HUES64 (cell line): ENCODE results near the gene ZNF134.

Experiments
- H3K27ac ChIP-seq: 2 replicates; pipeline ENCODE4 v1.7.0; 2013; ENCODE audit warnings: low read depth, low read length, inconsistent platforms
- H3K27me3 ChIP-seq: 2 replicates; pipeline ENCODE4 v1.6.1; 2013; ENCODE audit warnings: mild to moderate bottlenecking, low read length; ENCODE audit not compliant: insufficient read depth
- H3K36me3 ChIP-seq: 2 replicates; pipeline ENCODE4 v1.6.1; 2013; ENCODE audit warnings: mild to moderate bottlenecking, low read length; ENCODE audit not compliant: insufficient read depth
- H3K4me1 ChIP-seq: 2 replicates; pipeline ENCODE4 v1.6.1; 2013; ENCODE audit warnings: mild to moderate bottlenecking, low read length, moderate library complexity; ENCODE audit not compliant: insufficient read depth
- H3K4me3 ChIP-seq: 2 replicates; pipeline ENCODE4 v1.5.1; 2013; ENCODE audit warnings: mild to moderate bottlenecking, low read length, moderate library complexity
- H3K9ac ChIP-seq: 2 replicates; pipeline ENCODE4 v1.6.1; 2013; ENCODE audit warnings: mild to moderate bottlenecking, low read depth, low read length
- H3K9me3 ChIP-seq: 2 replicates; pipeline ENCODE4 v1.6.1; 2013; ENCODE audit warnings: low read depth, low read length; ENCODE audit not compliant: insufficient read depth
- WGBS: fragments of 150-250, 120-280 bp; methylation state at CpG from one replicate; pipeline ENCODE4 v1.1.7; 2013; ENCODE audit warnings: missing lambda C conversion rate; 5-methylcytosine and 5-hydroxymethylcytosine counted together

The ZNF134 gene

DNA sequence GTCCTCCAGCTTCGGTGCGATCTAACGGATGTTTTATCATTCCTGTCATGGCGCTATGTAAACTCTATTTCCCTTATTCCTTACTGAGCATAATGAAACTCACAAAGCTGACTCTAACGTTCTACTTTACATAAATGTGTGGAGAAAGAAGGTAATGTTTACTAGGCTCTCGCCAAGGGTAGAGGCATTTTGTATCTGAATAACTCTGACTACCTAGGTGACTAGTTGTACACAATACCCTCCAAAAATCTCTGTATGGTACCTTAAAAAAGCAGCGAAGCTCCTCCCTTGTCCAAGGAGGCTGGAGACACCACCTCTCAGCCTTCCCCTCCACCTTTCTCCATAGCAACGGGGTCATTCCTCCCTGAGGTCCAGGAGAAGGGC lies 14.7 kb upstream of the ZNF134 start:
- Histone ChIP-seq H3K9ac (no peak overlapping the region), H3K36me3 (peaks cover 6% of the 10 kb centered on the region; the same call in 1 of the 2 replicates), H3K27ac (no peak overlapping the region), H3K9me3 (no peaks in the 10 kb centered on the region), H3K4me3 (peak overlapping the region; percentile 79), H3K4me1 (no peaks in the 10 kb centered on the region; the same call in 1 of the 2 replicates), H3K27me3 (no peaks in the 10 kb centered on the region; the same call in 1 of the 2 replicates)
- WGBS, result 66% methylated on average over 6 of the region's 8 CpGs

DNA sequence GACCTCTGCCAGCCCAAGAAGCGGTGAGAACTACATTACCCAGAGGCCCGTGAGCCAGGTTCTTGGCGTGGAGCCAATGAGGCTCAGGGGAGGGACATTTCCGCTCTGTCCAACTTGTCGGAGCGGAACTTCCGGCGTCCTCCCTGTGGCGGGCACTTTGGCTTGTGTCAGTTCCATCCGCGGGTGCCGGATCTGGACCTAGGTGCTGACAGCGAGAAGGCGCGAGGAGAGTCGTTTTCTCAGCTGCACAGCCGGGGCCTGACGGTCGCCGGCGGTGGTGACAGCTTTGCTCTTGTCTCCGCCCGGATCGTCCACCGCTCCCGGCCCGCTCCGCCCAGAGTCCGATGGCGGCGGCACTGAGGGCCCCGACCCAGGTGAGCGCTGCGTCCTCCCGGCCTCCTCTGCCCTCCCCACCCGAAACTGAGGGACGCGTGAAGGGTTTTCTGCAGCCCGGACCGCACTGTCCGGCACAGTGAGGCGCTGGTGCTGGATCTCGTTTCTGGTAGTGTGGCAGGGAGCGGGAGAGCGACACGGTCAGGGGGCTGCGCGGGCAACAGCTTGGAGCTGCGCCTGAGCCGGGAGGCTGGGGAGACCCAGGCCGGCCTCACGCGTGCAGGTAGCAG lies 14.2 kb upstream of the ZNF134 start, which contains the start of gene ZNF530:
TSS of gene ZNF530 (plus strand) at position 125 of the 623 bp plus-strand sequence. CDS start 4,461 bp downstream, outside the sequence.
- no peak within 1 kb of the TSS for H3K27ac ChIP-seq
- H3K4me3 ChIP-seq, result peak within 1 kb of the TSS; percentile 79
- H3K4me1 ChIP-seq, result no peaks in the 10 kb centered on the region; the same call in 1 of the 2 replicates
- H3K9me3 ChIP-seq, result no peaks in the 10 kb centered on the region
- H3K27me3 ChIP-seq, result no peaks in the 10 kb centered on the region; the same call in 1 of the 2 replicates
- WGBS, result under 1% methylated on average over 53 of the region's 53 CpGs
- H3K9ac ChIP-seq, result peak within 1 kb of the TSS; percentile 67
- peaks cover 9% of the 10 kb centered on the region for H3K36me3 ChIP-seq

DNA sequence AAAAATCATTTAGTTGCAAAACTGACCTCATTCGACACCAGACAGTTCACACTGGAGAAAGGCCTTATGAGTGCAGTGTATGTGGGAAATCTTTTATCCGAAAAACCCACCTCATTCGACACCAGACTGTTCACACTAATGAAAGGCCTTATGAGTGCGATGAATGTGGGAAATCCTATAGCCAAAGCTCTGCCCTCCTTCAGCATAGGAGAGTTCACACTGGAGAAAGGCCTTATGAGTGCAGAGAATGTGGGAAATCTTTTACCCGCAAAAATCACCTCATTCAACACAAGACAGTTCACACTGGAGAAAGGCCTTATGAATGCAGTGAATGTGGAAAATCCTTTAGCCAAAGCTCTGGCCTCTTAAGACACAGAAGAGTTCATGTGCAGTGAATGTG lies 7.1 kb upstream of the ZNF134 start:
- no peaks in the 10 kb centered on the region; the same call in 1 of the 2 replicates for H3K9me3 ChIP-seq
- no peak overlapping the region for H3K27ac ChIP-seq
- peaks cover 38% of the 10 kb centered on the region for H3K36me3 ChIP-seq
- no peak overlapping the region for H3K4me3 ChIP-seq
- no peaks in the 10 kb centered on the region for H3K4me1 ChIP-seq
- no peak overlapping the region for H3K9ac ChIP-seq
- WGBS, result 93% methylated on average over 3 of the region's 5 CpGs
- H3K27me3 ChIP-seq, result no peaks in the 10 kb centered on the region

DNA sequence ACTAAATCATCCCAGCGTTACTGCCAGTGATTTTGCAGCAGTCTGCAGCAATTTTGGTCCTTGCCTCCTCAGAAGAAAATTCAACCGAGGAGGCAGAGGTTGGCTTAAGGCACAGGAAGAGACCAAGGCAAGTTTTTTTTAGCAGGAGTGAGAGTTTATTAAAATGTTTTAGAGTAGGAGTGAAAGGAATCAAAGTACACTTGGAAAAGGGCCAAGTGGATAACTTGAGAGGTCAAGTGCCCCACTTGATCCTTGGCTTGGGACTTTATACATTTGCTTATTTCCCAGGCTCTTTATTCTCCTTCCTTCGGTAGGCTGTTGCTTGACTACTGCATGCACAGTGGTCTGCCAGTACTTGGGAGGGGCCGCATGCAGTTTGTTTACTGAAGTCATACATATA lies 2.9 kb upstream of the ZNF134 start:
- Histone ChIP-seq H3K27me3 (no peaks in the 10 kb centered on the region), H3K9me3 (peaks cover 18% of the 10 kb centered on the region), H3K36me3 (peaks cover 28% of the 10 kb centered on the region), H3K4me3 (no peak overlapping the region), H3K27ac (no peak overlapping the region), H3K9ac (no peak overlapping the region), H3K4me1 (no peaks in the 10 kb centered on the region)
- 94% methylated on average over 4 of the region's 4 CpGs for WGBS

DNA sequence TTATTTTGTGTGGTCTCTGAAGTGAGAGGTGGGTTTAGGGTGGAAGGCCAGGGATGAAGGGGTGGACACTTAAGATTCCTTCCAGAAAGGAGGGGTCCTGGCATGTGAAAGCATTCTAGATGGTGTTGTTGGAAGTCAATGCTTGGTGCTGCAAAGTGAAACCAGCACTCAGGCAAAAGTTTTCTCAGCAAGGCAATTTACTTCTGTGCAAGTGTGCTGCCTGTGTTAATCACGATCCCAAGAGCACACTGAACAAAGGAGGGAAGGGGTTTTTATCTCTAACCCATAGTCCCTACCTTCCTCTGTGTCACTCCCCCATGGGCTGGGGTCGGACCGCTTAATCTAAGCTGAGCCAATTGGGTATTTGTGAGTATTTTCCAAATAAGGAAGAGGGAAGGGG lies 1.3 kb downstream of the ZNF134 start:
- Histone ChIP-seq H3K9me3 (peaks cover 61% of the 10 kb centered on the region), H3K4me3 (peak overlapping the region; percentile 98), H3K36me3 (peaks cover 54% of the 10 kb centered on the region), H3K27ac (no peak overlapping the region), H3K9ac (no peak overlapping the region), H3K27me3 (no peaks in the 10 kb centered on the region), H3K4me1 (no peaks in the 10 kb centered on the region)
- WGBS, result 94% methylated on average over 3 of the region's 3 CpGs

DNA sequence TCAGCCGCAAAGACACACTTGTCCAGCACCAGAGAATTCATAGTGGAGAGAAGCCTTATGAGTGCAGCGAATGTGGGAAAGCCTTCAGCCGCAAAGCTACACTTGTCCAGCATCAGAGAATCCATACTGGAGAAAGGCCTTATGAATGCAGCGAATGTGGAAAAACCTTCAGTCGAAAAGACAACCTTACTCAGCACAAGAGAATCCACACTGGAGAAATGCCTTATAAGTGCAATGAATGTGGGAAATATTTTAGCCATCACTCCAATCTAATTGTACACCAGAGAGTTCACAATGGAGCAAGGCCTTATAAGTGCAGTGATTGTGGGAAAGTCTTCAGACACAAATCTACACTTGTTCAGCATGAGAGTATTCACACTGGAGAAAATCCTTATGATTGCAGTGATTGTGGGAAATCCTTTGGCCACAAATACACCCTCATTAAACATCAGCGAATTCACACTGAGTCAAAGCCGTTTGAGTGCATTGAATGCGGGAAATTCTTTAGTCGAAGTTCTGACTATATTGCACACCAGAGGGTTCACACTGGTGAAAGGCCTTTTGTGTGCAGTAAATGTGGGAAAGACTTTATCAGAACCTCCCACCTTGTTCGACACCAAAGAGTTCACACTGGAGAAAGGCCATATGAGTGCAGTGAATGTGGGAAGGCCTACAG lies 6.8 kb downstream of the ZNF134 start:
- no peak overlapping the region for H3K27ac ChIP-seq
- no peaks in the 10 kb centered on the region for H3K4me1 ChIP-seq
- peaks cover 92% of the 10 kb centered on the region for H3K36me3 ChIP-seq
- peaks cover 89% of the 10 kb centered on the region for H3K9me3 ChIP-seq
- no peaks in the 10 kb centered on the region for H3K27me3 ChIP-seq
- peak overlapping the region; percentile 20 for H3K4me3 ChIP-seq
- H3K9ac ChIP-seq, result no peak overlapping the region
- WGBS, result 98% methylated on average over 10 of the region's 10 CpGs

DNA sequence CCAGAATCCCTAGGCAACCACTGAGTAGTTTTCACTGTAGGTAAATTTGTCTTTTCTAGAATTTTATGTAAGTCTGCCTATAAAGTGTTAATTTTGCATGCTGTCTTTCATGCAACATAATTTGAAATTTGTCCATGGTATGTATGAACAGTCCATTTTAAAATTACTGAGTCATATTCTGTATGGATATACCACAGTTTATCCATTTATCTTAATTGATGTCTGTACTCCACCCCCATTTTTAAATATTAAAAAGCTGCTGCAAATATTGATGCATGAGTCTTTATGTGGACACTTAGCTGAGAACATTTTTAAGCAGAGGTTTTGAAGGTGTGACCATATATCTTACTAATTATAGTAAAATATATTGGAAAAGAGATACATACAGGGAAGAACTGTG lies 9.0 kb downstream of the ZNF134 start:
- H3K9ac ChIP-seq, result no peak overlapping the region
- no peak overlapping the region for H3K27ac ChIP-seq
- H3K9me3 ChIP-seq, result peaks cover 66% of the 10 kb centered on the region
- peaks cover 69% of the 10 kb centered on the region for H3K36me3 ChIP-seq
- no peaks in the 10 kb centered on the region for H3K4me1 ChIP-seq
- H3K4me3 ChIP-seq, result no peak overlapping the region
- H3K27me3 ChIP-seq, result no peaks in the 10 kb centered on the region

DNA sequence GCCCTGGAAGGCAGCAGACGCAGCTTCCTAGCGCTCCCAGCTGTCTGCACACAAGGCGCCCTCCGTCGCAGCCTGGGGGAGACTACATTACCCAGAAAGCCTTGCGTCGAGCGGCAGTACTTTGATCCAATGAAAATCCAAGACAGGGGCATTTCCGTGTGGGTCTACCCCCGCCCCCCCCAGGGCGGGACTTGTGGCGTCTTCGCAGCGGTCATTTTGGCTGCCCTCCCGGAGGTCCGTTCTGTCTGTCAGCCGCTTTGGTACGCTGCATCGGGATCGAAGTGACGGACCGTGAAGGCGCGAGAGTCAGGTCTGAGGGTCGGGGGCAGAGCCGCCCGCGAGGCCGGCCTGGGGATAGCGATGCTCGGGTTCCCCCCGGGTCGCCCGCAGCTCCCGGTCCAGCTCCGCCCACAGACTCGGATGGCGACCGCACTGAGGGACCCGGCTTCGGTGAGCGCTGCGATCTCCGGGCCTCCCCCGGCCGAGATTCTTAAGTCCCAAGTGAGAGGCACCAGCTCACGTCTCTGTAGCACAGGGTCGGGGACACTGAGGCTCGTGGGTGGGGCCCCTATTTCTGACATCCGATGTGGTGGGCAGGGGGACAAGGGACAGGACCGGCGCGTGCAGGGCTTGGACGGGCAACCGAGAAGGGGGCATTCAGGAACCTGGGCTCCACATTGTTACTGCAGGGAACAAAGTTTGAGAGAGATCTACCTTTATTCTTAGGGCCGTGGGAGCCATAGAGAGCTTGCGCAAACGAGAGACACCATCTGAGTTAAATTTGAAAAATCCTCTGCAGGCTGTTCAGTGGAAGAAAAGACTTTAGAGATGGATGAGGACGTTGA lies 19.2 kb downstream of the ZNF134 start, which contains the start of gene ZNF211:
TSS of gene ZNF211 (plus strand) at position 182 of the 845 bp plus-strand sequence. CDS start at position 361, 179 bp downstream.
- 2% methylated on average over 59 of the region's 59 CpGs for WGBS
- H3K36me3 ChIP-seq, result peaks cover 36% of the 10 kb centered on the region
- H3K27me3 ChIP-seq, result no peaks in the 10 kb centered on the region
- H3K27ac ChIP-seq, result no peak within 1 kb of the TSS
- H3K9ac ChIP-seq, result peak within 1 kb of the TSS; percentile 69
- peaks cover 19% of the 10 kb centered on the region for H3K9me3 ChIP-seq
- H3K4me3 ChIP-seq, result peak within 1 kb of the TSS; percentile 89
- 0 out of 2 replicates have a peak, but pooled peaks cover 4% of the 10 kb centered on the region for H3K4me1 ChIP-seq

DNA sequence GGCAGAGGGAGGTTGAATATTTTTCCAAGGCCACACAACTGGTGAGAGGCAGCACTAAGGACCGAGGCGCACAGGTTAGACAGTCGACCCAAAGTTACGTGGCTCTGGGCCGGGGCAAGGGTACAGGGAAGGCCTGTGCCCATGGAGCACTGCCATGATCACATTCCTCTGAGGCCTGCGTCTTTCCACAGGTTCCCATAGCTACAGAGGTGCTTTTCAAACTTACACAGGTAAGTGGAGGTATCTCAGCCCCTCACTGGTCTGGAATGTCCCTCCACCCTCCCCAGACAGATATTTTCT lies 19.7 kb downstream of the ZNF134 start:
- H3K4me3 ChIP-seq, result peak overlapping the region; percentile 89
- H3K27me3 ChIP-seq, result no peaks in the 10 kb centered on the region
- H3K27ac ChIP-seq, result no peak overlapping the region
- H3K4me1 ChIP-seq, result 0 out of 2 replicates have a peak, but pooled peaks cover 4% of the 10 kb centered on the region
- H3K9ac ChIP-seq, result peak overlapping the region; percentile 69
- WGBS, result 70% methylated on average over 6 of the region's 6 CpGs
- peaks cover 41% of the 10 kb centered on the region for H3K36me3 ChIP-seq
- H3K9me3 ChIP-seq, result peaks cover 19% of the 10 kb centered on the region

DNA sequence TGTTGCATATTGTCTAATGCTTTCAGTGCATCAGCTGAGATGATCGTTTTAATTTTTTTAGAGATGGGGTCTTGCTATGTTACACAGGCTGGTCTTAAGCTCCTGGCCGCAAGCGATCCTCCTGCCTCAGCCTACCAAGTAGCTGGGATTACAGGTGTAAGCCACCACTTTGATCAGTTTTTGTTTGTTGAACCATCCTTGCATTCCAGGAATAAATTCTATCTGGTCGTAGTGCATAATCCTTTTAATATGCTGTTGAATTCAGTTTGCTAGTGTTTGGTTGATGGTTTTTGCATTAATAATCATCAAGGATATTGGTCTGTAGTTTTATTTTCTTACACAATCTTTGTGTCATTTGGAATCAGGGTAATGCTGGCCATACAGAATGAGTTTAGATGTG lies 23.3 kb downstream of the ZNF134 start:
- H3K36me3 ChIP-seq, result peaks cover 72% of the 10 kb centered on the region
- 0 out of 2 replicates have a peak, but pooled peaks cover 4% of the 10 kb centered on the region for H3K4me1 ChIP-seq
- H3K9ac ChIP-seq, result no peak overlapping the region
- H3K9me3 ChIP-seq, result peaks cover 37% of the 10 kb centered on the region
- WGBS, result 94% methylated on average over 4 of the region's 4 CpGs
- no peak overlapping the region for H3K4me3 ChIP-seq
- H3K27me3 ChIP-seq, result no peaks in the 10 kb centered on the region
- no peak overlapping the region for H3K27ac ChIP-seq

DNA sequence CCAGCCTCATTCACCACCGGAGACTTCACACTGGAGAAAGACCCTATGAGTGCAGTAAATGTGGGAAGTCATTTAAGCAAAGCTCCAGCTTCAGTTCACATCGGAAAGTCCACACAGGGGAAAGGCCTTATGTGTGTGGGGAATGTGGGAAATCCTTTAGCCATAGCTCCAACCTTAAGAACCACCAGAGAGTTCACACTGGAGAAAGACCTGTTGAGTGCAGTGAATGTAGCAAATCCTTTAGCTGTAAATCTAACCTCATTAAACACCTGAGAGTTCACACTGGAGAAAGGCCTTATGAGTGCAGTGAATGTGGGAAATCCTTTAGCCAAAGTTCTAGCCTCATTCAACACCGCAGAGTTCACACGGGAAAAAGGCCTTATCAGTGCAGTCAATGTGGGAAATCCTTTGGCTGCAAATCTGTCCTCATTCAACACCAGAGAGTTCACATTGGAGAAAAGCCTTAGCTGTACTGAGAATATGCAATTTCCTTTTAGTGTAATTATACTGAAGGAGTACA lies 27.7 kb downstream of the ZNF134 start:
- Histone ChIP-seq H3K9me3 (peaks cover 32% of the 10 kb centered on the region), H3K4me3 (no peak overlapping the region), H3K27me3 (0 out of 2 replicates have a peak, but pooled peaks cover 3% of the 10 kb centered on the region), H3K9ac (no peak overlapping the region), H3K36me3 (peaks cover 52% of the 10 kb centered on the region), H3K4me1 (no peaks in the 10 kb centered on the region), H3K27ac (no peak overlapping the region)
- 100% methylated on average over 4 of the region's 4 CpGs for WGBS
